OCI-LY1 (cell line): ENCODE data around the gene PRTG.

Experiments
- H2AFZ ChIP-seq: fragments of 200-600 bp; sonication (generic), shearing (Covaris generic); 2 replicates; pipeline ENCODE4 v1.6.0; 2014; ENCODE audit warnings: antibody characterized with exemption, mild to moderate bottlenecking, low read length
- H3F3A ChIP-seq: fragments of 200-600 bp; sonication (generic), shearing (Covaris generic); 2 replicates; pipeline ENCODE4 v1.6.0; 2014; ENCODE audit warnings: mild to moderate bottlenecking, antibody characterized with exemption, low read length, moderate library complexity; ENCODE audit not compliant: insufficient read depth
- H3K27ac ChIP-seq: fragments of 200-600 bp; sonication (generic); 2 replicates; pipeline ENCODE4 v1.5.1; 2014; ENCODE audit warnings: low read length, mixed run types, mild to moderate bottlenecking, low read depth; ENCODE audit not compliant: poor library complexity, severe bottlenecking
- H3K27me3 ChIP-seq: fragments of 200-600 bp; sonication (generic); 2 replicates; pipeline ENCODE4 v1.6.0; 2014; ENCODE audit warnings: antibody characterized with exemption, mild to moderate bottlenecking, low read length, moderate library complexity; ENCODE audit not compliant: insufficient read depth
- H3K36me3 ChIP-seq: fragments of 200-600 bp; sonication (generic); 2 replicates; pipeline ENCODE4 v1.6.1; 2014; ENCODE audit warnings: mild to moderate bottlenecking, antibody characterized with exemption, low read length, moderate library complexity, mixed read lengths; ENCODE audit not compliant: insufficient read depth
- H3K4me1 ChIP-seq: fragments of 200-600 bp; sonication (generic); 2 replicates; pipeline ENCODE4 v1.5.1; 2014; ENCODE audit warnings: mild to moderate bottlenecking, low read length, moderate library complexity; ENCODE audit not compliant: insufficient read depth, severe bottlenecking
- H3K4me2 ChIP-seq: fragments of 200-600 bp; sonication (generic), shearing (Covaris generic); 2 replicates; pipeline ENCODE4 v1.6.1; 2014; ENCODE audit warnings: low read length
- H3K4me3 ChIP-seq: fragments of 200-600 bp; sonication (generic); 2 replicates; pipeline ENCODE4 v1.5.1; 2014; ENCODE audit warnings: low read length, low read depth, mild to moderate bottlenecking, mixed read lengths; ENCODE audit not compliant: poor library complexity, severe bottlenecking
- H3K79me2 ChIP-seq: fragments of 200-600 bp; shearing (Covaris generic); 2 replicates; pipeline ENCODE4 v1.6.1; 2016; ENCODE audit warnings: mixed run types, low read length, mixed read lengths; ENCODE audit not compliant: insufficient read depth
- H3K9ac ChIP-seq: fragments of 200-600 bp; sonication (generic), shearing (Covaris generic); 2 replicates; pipeline ENCODE4 v1.6.1; 2014; ENCODE audit warnings: mild to moderate bottlenecking, low read length, mixed read lengths
- H3K9me2 ChIP-seq: fragments of 200-600 bp; sonication (generic), shearing (Covaris generic); 2 replicates; pipeline ENCODE4 v1.6.1; 2014; ENCODE audit warnings: low read depth, mild to moderate bottlenecking, low read length, mixed read lengths
- H3K9me3 ChIP-seq: fragments of 200-600 bp; shearing (Covaris generic); 2 replicates; pipeline ENCODE4 v1.6.1; 2014; ENCODE audit warnings: low read length, mixed read lengths
- H4K20me1 ChIP-seq: fragments of 200-600 bp; sonication (generic), shearing (Covaris generic); 2 replicates; pipeline ENCODE4 v1.6.0; 2016; ENCODE audit warnings: mild to moderate bottlenecking, low read length; ENCODE audit not compliant: insufficient read depth
- EZH2 ChIP-seq: fragments of 200-600 bp; sonication (generic), shearing (Covaris generic); IDR thresholded peaks from 2 replicates; pipeline ENCODE4 v1.8.0; 2017; ENCODE audit warnings: borderline replicate concordance, mixed run types, mild to moderate bottlenecking, antibody characterized with exemption, low read length, moderate library complexity, mixed read lengths
- TF ChIP-seq, protein P1 (sequence below): fragments of 200-600 bp; sonication (generic), shearing (Covaris generic); IDR thresholded peaks from 2 replicates; pipeline ENCODE4 v1.5.1; 2017; ENCODE audit warnings: mild to moderate bottlenecking, antibody characterized with exemption, low read length, moderate library complexity, mixed read lengths

The PRTG gene

DNA sequence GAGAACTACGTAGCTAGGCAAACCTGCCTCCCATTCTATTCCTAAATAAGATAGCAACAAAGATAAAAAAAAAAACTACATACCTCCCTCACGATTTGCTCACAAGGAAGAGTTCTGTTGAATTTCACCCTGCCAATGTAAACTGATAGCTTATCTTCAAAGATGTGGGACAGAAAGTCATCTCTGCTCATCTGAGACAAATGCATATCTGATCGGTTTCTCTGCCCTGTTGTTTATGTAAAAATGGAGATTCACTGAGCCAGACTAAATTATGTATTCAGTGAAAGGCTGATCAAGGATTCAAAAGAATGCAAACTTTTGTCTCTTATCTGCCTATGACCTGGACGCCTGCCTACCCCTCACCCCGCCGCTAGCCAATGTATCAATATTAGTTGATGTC lies 166.0 kb downstream of the PRTG start:
- no peaks in the 10 kb centered on the region for H3K27me3 ChIP-seq
- H3K4me1 ChIP-seq: no peaks in the 10 kb centered on the region
- no peaks in the 10 kb centered on the region for H4K20me1 ChIP-seq
- H3K4me2 ChIP-seq: no peak overlapping the region
- H3K9me2 ChIP-seq: no peaks in the 10 kb centered on the region
- H2AFZ ChIP-seq: no peak overlapping the region
- H3K36me3 ChIP-seq: no peaks in the 10 kb centered on the region; the same call in 1 of the 2 replicates
- no peaks in the 10 kb centered on the region for H3K79me2 ChIP-seq
- H3K4me3 ChIP-seq: no peak overlapping the region
- 0 out of 2 replicates have a peak, but pooled peaks cover 4% of the 10 kb centered on the region for H3K9me3 ChIP-seq
- no peak for TF ChIP-seq EZH2
- TF ChIP-seq, protein P1, sequence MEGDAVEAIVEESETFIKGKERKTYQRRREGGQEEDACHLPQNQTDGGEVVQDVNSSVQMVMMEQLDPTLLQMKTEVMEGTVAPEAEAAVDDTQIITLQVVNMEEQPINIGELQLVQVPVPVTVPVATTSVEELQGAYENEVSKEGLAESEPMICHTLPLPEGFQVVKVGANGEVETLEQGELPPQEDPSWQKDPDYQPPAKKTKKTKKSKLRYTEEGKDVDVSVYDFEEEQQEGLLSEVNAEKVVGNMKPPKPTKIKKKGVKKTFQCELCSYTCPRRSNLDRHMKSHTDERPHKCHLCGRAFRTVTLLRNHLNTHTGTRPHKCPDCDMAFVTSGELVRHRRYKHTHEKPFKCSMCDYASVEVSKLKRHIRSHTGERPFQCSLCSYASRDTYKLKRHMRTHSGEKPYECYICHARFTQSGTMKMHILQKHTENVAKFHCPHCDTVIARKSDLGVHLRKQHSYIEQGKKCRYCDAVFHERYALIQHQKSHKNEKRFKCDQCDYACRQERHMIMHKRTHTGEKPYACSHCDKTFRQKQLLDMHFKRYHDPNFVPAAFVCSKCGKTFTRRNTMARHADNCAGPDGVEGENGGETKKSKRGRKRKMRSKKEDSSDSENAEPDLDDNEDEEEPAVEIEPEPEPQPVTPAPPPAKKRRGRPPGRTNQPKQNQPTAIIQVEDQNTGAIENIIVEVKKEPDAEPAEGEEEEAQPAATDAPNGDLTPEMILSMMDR: no peak
- H3K9ac ChIP-seq: no peak overlapping the region
- no peaks in the 10 kb centered on the region for H3F3A ChIP-seq
- no peak overlapping the region for H3K27ac ChIP-seq

DNA sequence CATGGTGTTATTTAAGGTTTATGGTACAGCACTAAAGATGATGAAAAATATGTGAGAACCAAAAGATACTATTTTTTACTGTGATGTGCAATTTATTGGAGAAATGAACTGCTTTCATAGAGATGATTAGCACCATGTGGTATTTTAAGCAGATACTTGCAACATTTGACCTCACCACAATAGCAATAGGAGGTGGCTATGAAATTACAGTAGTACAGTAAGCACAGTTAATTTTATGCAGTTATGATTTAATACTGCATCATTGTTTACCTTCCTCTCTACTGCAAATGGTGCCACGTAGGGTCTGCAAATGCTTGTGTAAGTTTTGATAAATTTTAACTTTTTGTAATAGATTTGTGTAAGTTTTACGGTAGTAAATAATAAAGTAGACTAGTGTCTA lies 168.9 kb downstream of the PRTG start:
- Histone ChIP-seq H3K27ac (no peak overlapping the region), H3K9ac (no peak overlapping the region), H3K4me3 (no peak overlapping the region), H3F3A (no peaks in the 10 kb centered on the region), H3K36me3 (no peaks in the 10 kb centered on the region), H3K79me2 (no peaks in the 10 kb centered on the region), H3K4me1 (no peaks in the 10 kb centered on the region), H4K20me1 (no peaks in the 10 kb centered on the region), H3K9me2 (no peaks in the 10 kb centered on the region), H3K27me3 (no peaks in the 10 kb centered on the region), H3K4me2 (no peak overlapping the region), H3K9me3 (peaks cover 9% of the 10 kb centered on the region), H2AFZ (no peak overlapping the region)
- TF ChIP-seq EZH2: no peak
- TF ChIP-seq, protein P1: no peak

DNA sequence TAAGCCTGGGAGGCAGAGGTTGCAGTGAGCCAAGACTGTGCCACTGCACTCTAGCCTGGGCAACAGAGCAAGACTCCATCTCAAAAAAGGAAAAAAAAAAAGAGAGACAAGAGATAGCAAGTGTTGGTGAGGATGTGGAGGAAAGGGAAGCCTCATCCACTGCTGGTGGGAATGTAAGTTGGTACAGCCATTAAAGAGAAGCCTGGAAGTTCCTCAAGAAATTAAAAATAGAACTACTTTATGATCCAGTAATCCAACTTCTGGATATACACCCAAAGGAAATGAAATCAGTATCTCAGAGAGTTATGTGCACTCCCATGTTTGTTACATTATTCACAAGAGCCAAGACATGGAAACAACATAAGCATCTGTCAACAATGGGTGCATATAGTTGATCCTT lies 169.7 kb downstream of the PRTG start:
- no peak overlapping the region for H3K9ac ChIP-seq
- H4K20me1 ChIP-seq: no peaks in the 10 kb centered on the region
- H2AFZ ChIP-seq: no peak overlapping the region
- H3K79me2 ChIP-seq: no peaks in the 10 kb centered on the region
- H3K27me3 ChIP-seq: no peaks in the 10 kb centered on the region
- H3K4me1 ChIP-seq: no peaks in the 10 kb centered on the region
- no peaks in the 10 kb centered on the region for H3K9me2 ChIP-seq
- peaks cover 9% of the 10 kb centered on the region for H3K9me3 ChIP-seq
- H3K4me3 ChIP-seq: no peak overlapping the region
- H3F3A ChIP-seq: no peaks in the 10 kb centered on the region
- no peak overlapping the region for H3K4me2 ChIP-seq
- no peak overlapping the region for H3K27ac ChIP-seq
- H3K36me3 ChIP-seq: no peaks in the 10 kb centered on the region
- no peak for TF ChIP-seq EZH2
- TF ChIP-seq, protein P1: no peak
